Astrocyte (in vitro differentiated cells and primary cell): ENCODE measurements around the gene PBX2.

Experiments used
- EZH2 ChIP-seq: IDR thresholded peaks from 2 replicates; pipeline ENCODE4 v1.6.1; 2012; ENCODE audit warnings: mild to moderate bottlenecking, low read length, inconsistent platforms; ENCODE audit not compliant: insufficient read depth
- TF ChIP-seq, protein P1 (sequence below): IDR thresholded peaks from 2 replicates; pipeline ENCODE4 v1.5.1; 2011; ENCODE audit warnings: low read depth, mild to moderate bottlenecking, inconsistent platforms, low read length, moderate library complexity; ENCODE audit not compliant: insufficient read depth

DNA sequence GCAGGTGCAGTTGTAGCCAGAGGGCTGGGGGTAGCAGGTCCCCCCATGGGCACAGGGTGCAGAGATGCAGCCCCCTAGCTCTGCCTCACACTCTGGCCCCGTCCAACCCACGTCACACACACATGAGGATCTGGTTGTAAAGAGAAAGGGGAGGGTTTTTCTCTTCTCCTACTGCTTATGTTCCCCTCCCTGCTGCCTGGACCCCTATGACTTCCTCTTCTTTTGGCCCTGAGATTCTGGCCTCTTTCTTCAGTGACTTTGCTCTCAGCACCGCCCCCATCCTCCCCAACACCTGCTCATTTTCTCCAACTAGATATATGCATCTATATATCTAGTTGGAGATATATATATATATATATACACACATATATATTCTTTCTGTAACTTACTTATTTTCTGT, 24.1 kb upstream of the PBX2 start:
- TF ChIP-seq, protein P1, sequence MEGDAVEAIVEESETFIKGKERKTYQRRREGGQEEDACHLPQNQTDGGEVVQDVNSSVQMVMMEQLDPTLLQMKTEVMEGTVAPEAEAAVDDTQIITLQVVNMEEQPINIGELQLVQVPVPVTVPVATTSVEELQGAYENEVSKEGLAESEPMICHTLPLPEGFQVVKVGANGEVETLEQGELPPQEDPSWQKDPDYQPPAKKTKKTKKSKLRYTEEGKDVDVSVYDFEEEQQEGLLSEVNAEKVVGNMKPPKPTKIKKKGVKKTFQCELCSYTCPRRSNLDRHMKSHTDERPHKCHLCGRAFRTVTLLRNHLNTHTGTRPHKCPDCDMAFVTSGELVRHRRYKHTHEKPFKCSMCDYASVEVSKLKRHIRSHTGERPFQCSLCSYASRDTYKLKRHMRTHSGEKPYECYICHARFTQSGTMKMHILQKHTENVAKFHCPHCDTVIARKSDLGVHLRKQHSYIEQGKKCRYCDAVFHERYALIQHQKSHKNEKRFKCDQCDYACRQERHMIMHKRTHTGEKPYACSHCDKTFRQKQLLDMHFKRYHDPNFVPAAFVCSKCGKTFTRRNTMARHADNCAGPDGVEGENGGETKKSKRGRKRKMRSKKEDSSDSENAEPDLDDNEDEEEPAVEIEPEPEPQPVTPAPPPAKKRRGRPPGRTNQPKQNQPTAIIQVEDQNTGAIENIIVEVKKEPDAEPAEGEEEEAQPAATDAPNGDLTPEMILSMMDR, result no peak
- no peak for TF ChIP-seq EZH2
